IMR-90 (cell line): ENCODE results near the gene YWHAG. TPM values are rescaled to one million over a fixed set of nuclear protein-coding genes. Genes with fewer than 3 reads are reported as not detected.

Experiments
- ATAC-seq: fragments of 200-7000 bp; cut with Tn5 transposase; 2 replicates; pipeline ENCODE4 v1.9.1; 2020; ENCODE audit warnings: low read depth, mild to moderate bottlenecking, moderate library complexity
- BruUV-seq: library from RNA; stranded (reverse); fragments of 400-500 nt; replicated peaks from 2 replicates; lab custom pipeline; 2021; lab: Mats Ljungman, UMichigan
- CTCF ChIA-PET: fragments of 300-600 bp; formaldehyde crosslinking; extraction: SDS; loops from one replicate; lab custom pipeline; 2021; ENCODE audit warnings: antibody characterized with exemption; lab: Yijun Ruan, JAX
- POLR2A ChIA-PET: fragments of 300-600 bp; sonication (Branson Sonifier 250); formaldehyde crosslinking; loops from one replicate; lab custom pipeline; 2022; ENCODE audit warnings: antibody characterized with exemption; ENCODE audit not compliant: unreplicated experiment; lab: Charles Lee
- DNase-seq: peaks from one replicate; pipeline ENCODE4 v3.0.0; 2013
- H2AFZ ChIP-seq: replicated peaks from 2 replicates; pipeline ENCODE3; 2013; ENCODE audit warnings: low read length, mild to moderate bottlenecking; ENCODE audit not compliant: poor library complexity
- H2AK5ac ChIP-seq: 2 replicates; pipeline ENCODE4 v1.6.1; 2013; ENCODE audit warnings: low read depth, low read length, inconsistent platforms
- H2AK9ac ChIP-seq: replicated peaks from 2 replicates; pipeline ENCODE3; 2013; ENCODE audit warnings: mild to moderate bottlenecking, low read depth, low read length, moderate library complexity; ENCODE audit not compliant: poor library complexity
- H2BK120ac ChIP-seq: 2 replicates; pipeline ENCODE4 v1.6.1; 2013; ENCODE audit warnings: low read depth, low read length, inconsistent platforms
- H2BK15ac ChIP-seq: 3 replicates; pipeline ENCODE4 v1.6.1; 2013; ENCODE audit warnings: low read depth, low read length, inconsistent platforms
- H2BK20ac ChIP-seq: 2 replicates; pipeline ENCODE4 v1.6.1; 2013; ENCODE audit warnings: low read depth, mild to moderate bottlenecking, inconsistent platforms, low read length, moderate library complexity
- H2BK5ac ChIP-seq: 2 replicates; pipeline ENCODE4 v1.6.1; 2013; ENCODE audit warnings: mild to moderate bottlenecking, low read depth, low read length, inconsistent platforms; ENCODE audit not compliant: poor library complexity, severe bottlenecking
- H3K14ac ChIP-seq: replicated peaks from 2 replicates; pipeline ENCODE4 v1.6.1; 2013; ENCODE audit warnings: low read depth, low read length, inconsistent platforms
- H3K18ac ChIP-seq: 2 replicates; pipeline ENCODE4 v1.6.1; 2013; ENCODE audit warnings: low read depth, low read length, control low read depth
- H3K23ac ChIP-seq: 2 replicates; pipeline ENCODE4 v1.6.1; 2013; ENCODE audit warnings: low read depth, low read length, inconsistent platforms
- H3K27ac ChIP-seq: 2 replicates; pipeline ENCODE4 v1.5.1; 2013; ENCODE audit warnings: mild to moderate bottlenecking, control low read depth, low read length; ENCODE audit not compliant: insufficient read depth
- H3K27me3 ChIP-seq: 2 replicates; pipeline ENCODE4 v1.6.1; 2013; ENCODE audit warnings: low read length; ENCODE audit not compliant: control insufficient read depth, insufficient read depth
- H3K36me3 ChIP-seq: 2 replicates; pipeline ENCODE4 v1.6.1; 2013; ENCODE audit warnings: low read length, mixed read lengths; ENCODE audit not compliant: control insufficient read depth, insufficient read depth
- H3K4ac ChIP-seq: 2 replicates; pipeline ENCODE4 v1.6.1; 2013; ENCODE audit warnings: low read depth, low read length, inconsistent platforms
- H3K4me1 ChIP-seq: 2 replicates; pipeline ENCODE4 v1.6.1; 2013; ENCODE audit warnings: low read length, mixed read lengths; ENCODE audit not compliant: control insufficient read depth, insufficient read depth
- H3K4me2 ChIP-seq: 2 replicates; pipeline ENCODE4 v1.6.1; 2013; ENCODE audit warnings: low read depth, mild to moderate bottlenecking, control low read depth, low read length, moderate library complexity
- H3K4me3 ChIP-seq: 2 replicates; pipeline ENCODE4 v1.5.1; 2013; ENCODE audit warnings: low read depth, mild to moderate bottlenecking, control low read depth, low read length, moderate library complexity; ENCODE audit not compliant: insufficient read depth
- H3K56ac ChIP-seq: 2 replicates; pipeline ENCODE4 v1.6.1; 2013; ENCODE audit warnings: low read length, inconsistent platforms; ENCODE audit not compliant: insufficient read depth; ENCODE audit errors: extremely low read depth
- H3K79me1 ChIP-seq, 2 experiments: 2 replicates each; pipeline ENCODE4 v1.6.1; 2013; ENCODE audit warnings: low read length in 2 of 2, inconsistent platforms in 1 of 2, low read depth in 1 of 2
- H3K9ac ChIP-seq: 2 replicates; pipeline ENCODE4 v1.6.1; 2013; ENCODE audit warnings: low read depth, low read length, control low read depth
- H3K9me1 ChIP-seq: 2 replicates; pipeline ENCODE4 v1.6.1; 2013; ENCODE audit warnings: low read length, inconsistent platforms; ENCODE audit not compliant: insufficient read depth
- H3K9me3 ChIP-seq: 2 replicates; pipeline ENCODE4 v1.6.1; 2013; ENCODE audit warnings: low read length; ENCODE audit not compliant: control insufficient read depth, insufficient read depth
- H4K20me1 ChIP-seq: 2 replicates; pipeline ENCODE4 v1.6.1; 2013; ENCODE audit warnings: low read length, inconsistent platforms; ENCODE audit not compliant: insufficient read depth
- H4K5ac ChIP-seq: 2 replicates; pipeline ENCODE4 v1.6.1; 2013; ENCODE audit warnings: mild to moderate bottlenecking, low read depth, low read length, control low read depth
- H4K8ac ChIP-seq, 2 experiments: 2 replicates each; pipeline ENCODE4 v1.6.1; 2013; ENCODE audit warnings: low read depth in 2 of 2, low read length in 2 of 2, control low read depth in 1 of 2, inconsistent platforms in 1 of 2
- H4K91ac ChIP-seq: 2 replicates; pipeline ENCODE4 v1.6.1; 2013; ENCODE audit warnings: low read depth, low read length, inconsistent platforms; ENCODE audit not compliant: insufficient read depth
- CEBPB ChIP-seq: IDR thresholded peaks from 2 replicates; pipeline ENCODE4 v1.6.1; 2012; ENCODE audit warnings: low read depth, low read length, improper control_type of control experiment
- FOS ChIP-seq: fragments of 150-350 bp; IDR thresholded peaks from 2 replicates; pipeline ENCODE4 v1.6.1; 2016; ENCODE audit warnings: low read depth, low read length
- POLR2A ChIP-seq: IDR thresholded peaks from 2 replicates; pipeline ENCODE4 v1.6.1; 2012; ENCODE audit warnings: mild to moderate bottlenecking, low read depth, low read length
- WGBS, 2 experiments: methylation state at CpG; one replicate each; pipeline versions ENCODE4 v1.1.5 to v1.1.7; 2013; ENCODE audit warnings: missing lambda C conversion rate in 2 of 2; ENCODE audit not compliant: insufficient read length in 1 of 2; ENCODE audit errors: extremely low coverage in 2 of 2; 5-methylcytosine and 5-hydroxymethylcytosine counted together
- dilution Hi-C: fragments of 300-500 bp; cut with HindIII; formaldehyde crosslinking; loops from one replicate; pipeline ENCODE4 v1.14.3; 2018; ENCODE audit warnings: low sequenced_read_pairs; ENCODE audit not compliant: unreplicated experiment
- in situ Hi-C: fragments of 300-500 bp; cut with MboI; formaldehyde crosslinking; loops from 3 replicates; pipeline ENCODE4 v1.14.3; 2019; ENCODE audit warnings: low sequenced_read_pairs, inconsistent platforms, mixed read lengths
- intact Hi-C: fragments of 100-400 bp; cut with micrococcal nuclease; formaldehyde crosslinking; loops from 2 replicates; pipeline ENCODE4 v1.10.0; 2022
- polyA plus RNA-seq, 3 experiments: library from polyadenylated mRNA; depleted of rRNA; stranded (reverse); fragments of >200 nt; gene quantifications; 2 replicates each; pipeline ENCODE4 v1.2.3, GENCODE V29; 2012; ENCODE audit warnings: low replicate concordance in 1 of 3
- total RNA-seq: library from RNA; depleted of rRNA; stranded (reverse); fragments of >200 nt; gene quantifications from 2 replicates; pipeline ENCODE4 v1.2.3, GENCODE V29; 2012
- TF ChIP-seq, protein P1 (sequence below): conservative IDR thresholded peaks from 2 replicates; pipeline ENCODE4 v1.5.1; 2012; ENCODE audit warnings: mild to moderate bottlenecking, low read depth, low read length, improper control_type of control experiment

The YWHAG gene
- total and polyA plus RNA-seq, 2 of the 4 experiments (the other 2 are of a cell fraction): 40.1 to 64.9 TPM

DNA sequence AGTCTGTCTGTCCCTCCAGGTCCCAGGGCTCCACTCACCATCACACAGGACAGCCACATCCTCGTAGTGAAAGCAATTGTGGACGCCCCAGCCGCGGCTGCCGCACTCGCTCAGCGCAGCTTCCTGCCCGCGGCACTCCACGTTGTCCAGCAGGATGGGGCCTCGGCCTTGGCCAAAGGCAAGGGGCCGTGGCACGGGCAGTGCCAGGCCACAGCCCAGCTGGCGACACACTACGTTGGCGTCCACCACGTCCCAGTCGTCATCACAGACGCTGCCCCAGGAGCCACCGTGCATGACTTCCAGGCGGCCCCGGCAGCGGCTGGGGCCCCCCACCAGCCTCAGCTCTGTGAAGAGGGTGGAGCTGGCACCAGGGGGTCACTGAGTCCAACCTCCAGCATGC, 41.5 kb upstream of the YWHAG start:
- no peak overlapping the region for H2BK5ac ChIP-seq
- peaks cover 3% of the 10 kb centered on the region; the same call in 1 of the 2 replicates for H3K9me1 ChIP-seq
- H3K4ac ChIP-seq: no peak overlapping the region
- no peak overlapping the region for H3K18ac ChIP-seq
- no peak overlapping the region for H2AK9ac ChIP-seq
- CTCF ChIA-PET: no interaction called here
- no peaks in the 10 kb centered on the region for H4K20me1 ChIP-seq
- in situ Hi-C loops (no loop called here), dilution Hi-C loops (no loop called here), intact Hi-C loops (no loop called here)
- no peaks in the 10 kb centered on the region for H3K36me3 ChIP-seq
- H3K9me3 ChIP-seq: no peaks in the 10 kb centered on the region
- no peak overlapping the region for H3K14ac ChIP-seq
- no peak overlapping the region for H4K8ac ChIP-seq
- H2BK120ac ChIP-seq: no peak overlapping the region
- H2AFZ ChIP-seq: no peak overlapping the region
- H3K79me1 ChIP-seq: no peaks in the 10 kb centered on the region; a peak in 1 of 4 replicates
- whole genome bisulfite sequencing, 2 experiments: 98% methylated on average over 12 of the region's 23 CpGs; no CpG with 5 or more reads in 1 of the 2 experiments
- H2BK15ac ChIP-seq: no peak overlapping the region
- H3K56ac ChIP-seq: no peak overlapping the region
- H3K27me3 ChIP-seq: no peaks in the 10 kb centered on the region; the same call in 1 of the 2 replicates
- POLR2A ChIA-PET: no interaction called here
- no peak for DNase-seq
- no peak overlapping the region for H4K91ac ChIP-seq
- BruUV-seq: no TSS peak
- no peak overlapping the region for H3K4me2 ChIP-seq
- no peak overlapping the region for H2AK5ac ChIP-seq
- no peak overlapping the region for H3K23ac ChIP-seq
- no peak for ATAC-seq
- no peak overlapping the region for H3K9ac ChIP-seq
- peaks cover 3% of the 10 kb centered on the region; the same call in 1 of the 2 replicates for H3K4me1 ChIP-seq
- no peak overlapping the region for H3K4me3 ChIP-seq
- no peak overlapping the region for H4K5ac ChIP-seq
- no peak overlapping the region for H2BK20ac ChIP-seq
- H3K27ac ChIP-seq: no peak overlapping the region
- TF ChIP-seq FOS (no peak), CEBPB (no peak), POLR2A (no peak)
- TF ChIP-seq, protein P1, sequence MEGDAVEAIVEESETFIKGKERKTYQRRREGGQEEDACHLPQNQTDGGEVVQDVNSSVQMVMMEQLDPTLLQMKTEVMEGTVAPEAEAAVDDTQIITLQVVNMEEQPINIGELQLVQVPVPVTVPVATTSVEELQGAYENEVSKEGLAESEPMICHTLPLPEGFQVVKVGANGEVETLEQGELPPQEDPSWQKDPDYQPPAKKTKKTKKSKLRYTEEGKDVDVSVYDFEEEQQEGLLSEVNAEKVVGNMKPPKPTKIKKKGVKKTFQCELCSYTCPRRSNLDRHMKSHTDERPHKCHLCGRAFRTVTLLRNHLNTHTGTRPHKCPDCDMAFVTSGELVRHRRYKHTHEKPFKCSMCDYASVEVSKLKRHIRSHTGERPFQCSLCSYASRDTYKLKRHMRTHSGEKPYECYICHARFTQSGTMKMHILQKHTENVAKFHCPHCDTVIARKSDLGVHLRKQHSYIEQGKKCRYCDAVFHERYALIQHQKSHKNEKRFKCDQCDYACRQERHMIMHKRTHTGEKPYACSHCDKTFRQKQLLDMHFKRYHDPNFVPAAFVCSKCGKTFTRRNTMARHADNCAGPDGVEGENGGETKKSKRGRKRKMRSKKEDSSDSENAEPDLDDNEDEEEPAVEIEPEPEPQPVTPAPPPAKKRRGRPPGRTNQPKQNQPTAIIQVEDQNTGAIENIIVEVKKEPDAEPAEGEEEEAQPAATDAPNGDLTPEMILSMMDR: no peak
